Measurements from ENCODE around the gene GPM6B.

GRCh38 chrX:13741695-13742094 lies 75.2 kb downstream of the GPM6B start:
- TF ChIP-seq CTCF (IDR thresholded peaks at IDR 0.05) (no peak), POLR2A (IDR thresholded peaks at IDR 0.05) (no peak)

Data from gastroesophageal sphincter (tissue), 3 donors.